Endothelial cell of umbilical vein (primary cell): ENCODE measurements around the gene DGKD. TPM values are rescaled to one million over a fixed set of nuclear protein-coding genes. Genes with fewer than 3 reads are reported as not detected.

Experiments used
- BruUV-seq: library from RNA; stranded (reverse); fragments of 400-500 nt; replicated peaks from 2 replicates; lab custom pipeline; 2021; lab: Mats Ljungman, UMichigan
- CTCF ChIA-PET: fragments of 300-600, 350-600 bp; sonication (Branson Sonifier 250); formaldehyde crosslinking; loops from one replicate; lab custom pipeline; 2021; ENCODE audit warnings: antibody characterized with exemption, inconsistent platforms; lab: Charles Lee
- POLR2A ChIA-PET: fragments of 300-600, 350-600 bp; sonication (Branson Sonifier 250); formaldehyde crosslinking; loops from one replicate; lab custom pipeline; 2021; ENCODE audit warnings: antibody characterized with exemption, inconsistent platforms; lab: Charles Lee
- DNase-seq: peaks from one replicate; pipeline ENCODE4 v3.0.0-alpha.2; 2011; ENCODE audit warnings: low read depth, low spot score
- FAIRE-seq: peaks from 2 replicates; lab custom pipeline; 2011; peaks lifted over from hg19 to GRCh38; lab: Jason Lieb, UNC
- H2AFZ ChIP-seq: 2 replicates; pipeline ENCODE4 v1.6.0; 2012; ENCODE audit warnings: low read depth, low read length, control low read depth, inconsistent platforms
- H3K27ac ChIP-seq: 2 replicates; pipeline ENCODE4 v1.5.1; 2011; ENCODE audit warnings: low read depth, mild to moderate bottlenecking, control low read depth, low read length, moderate library complexity; ENCODE audit not compliant: insufficient read depth
- H3K27me3 ChIP-seq, 2 experiments: 2 replicates each; pipeline versions ENCODE4 v1.6.0 to v1.6.1; 2011; ENCODE audit warnings: low read length in 2 of 2, mixed read lengths in 1 of 2; ENCODE audit not compliant: control insufficient read depth in 2 of 2, insufficient read depth in 2 of 2
- H3K36me3 ChIP-seq, 2 experiments: 2 replicates in 1 of 2; 3 replicates in 1 of 2; pipeline ENCODE4 v1.5.1; 2011; ENCODE audit warnings: low read length in 2 of 2, mild to moderate bottlenecking in 1 of 2, moderate library complexity in 1 of 2; ENCODE audit not compliant: control insufficient read depth in 2 of 2, insufficient read depth in 2 of 2; ENCODE audit errors: extremely low read depth in 1 of 2
- H3K4me1 ChIP-seq: 3 replicates; pipeline ENCODE4 v1.5.1; 2011; ENCODE audit warnings: mild to moderate bottlenecking, low read length; ENCODE audit not compliant: control insufficient read depth, insufficient read depth; ENCODE audit errors: extremely low read depth
- H3K4me2 ChIP-seq: 2 replicates; pipeline ENCODE4 v1.6.1; 2011; ENCODE audit warnings: low read length, control low read depth, mixed read lengths; ENCODE audit not compliant: insufficient read depth
- H3K4me3 ChIP-seq, 3 experiments: fragments of 200-600 bp in 1 of 3; sonication (generic), shearing (Covaris generic) in 1 of 3; replicated peaks in 1 of 3; 2 replicates each; pipeline ENCODE4 v1.5.1; 2011 to 2016; ENCODE audit warnings: control low read depth in 3 of 3, low read length in 3 of 3, mild to moderate bottlenecking in 2 of 3, inconsistent platforms in 1 of 3, low read depth in 1 of 3, moderate library complexity in 1 of 3; ENCODE audit not compliant: insufficient read depth in 1 of 3
- H3K79me2 ChIP-seq: 2 replicates; pipeline ENCODE4 v1.6.0; 2012; ENCODE audit warnings: low read length, inconsistent platforms; ENCODE audit not compliant: control insufficient read depth, insufficient read depth
- H3K9ac ChIP-seq: replicated peaks from 2 replicates; pipeline ENCODE3; 2011; ENCODE audit warnings: low read length, control low read depth; ENCODE audit not compliant: insufficient read depth; ENCODE audit errors: extremely low read depth
- H3K9me1 ChIP-seq: replicated peaks from 3 replicates; pipeline ENCODE4 v1.6.0; 2011; ENCODE audit warnings: mild to moderate bottlenecking, low read length; ENCODE audit not compliant: control insufficient read depth, insufficient read depth; ENCODE audit errors: extremely low read depth
- H3K9me3 ChIP-seq: replicated peaks from 2 replicates; pipeline ENCODE4 v1.5.1; 2012; ENCODE audit warnings: low read length, inconsistent platforms; ENCODE audit not compliant: control insufficient read depth, insufficient read depth
- H4K20me1 ChIP-seq: replicated peaks from 2 replicates; pipeline ENCODE3; 2011; ENCODE audit warnings: mild to moderate bottlenecking, low read length; ENCODE audit not compliant: control insufficient read depth, insufficient read depth; ENCODE audit errors: extremely low read depth
- EZH2 ChIP-seq: IDR thresholded peaks from 2 replicates; pipeline ENCODE4 v1.6.1; 2012; ENCODE audit warnings: borderline replicate concordance, low read depth, mild to moderate bottlenecking, moderate library complexity, low read length, inconsistent platforms; ENCODE audit not compliant: severe bottlenecking
- FOS ChIP-seq: IDR thresholded peaks from 2 replicates; pipeline ENCODE4 v1.6.1; 2011; ENCODE audit warnings: mild to moderate bottlenecking, low read length, moderate library complexity, borderline replicate concordance; ENCODE audit not compliant: insufficient read depth
- GATA2 ChIP-seq: IDR thresholded peaks from 2 replicates; pipeline ENCODE4 v1.7.0; 2011; ENCODE audit warnings: low read depth, mild to moderate bottlenecking, moderate library complexity, mixed read lengths, low read length; ENCODE audit not compliant: insufficient read length, insufficient read depth
- JUN ChIP-seq: IDR thresholded peaks from 2 replicates; pipeline ENCODE4 v1.6.1; 2011; ENCODE audit warnings: borderline replicate concordance, low read depth; ENCODE audit not compliant: insufficient read length, insufficient read depth
- MYC ChIP-seq: IDR thresholded peaks from one replicate; pipeline ENCODE4 v1.6.1; 2011; ENCODE audit warnings: mild to moderate bottlenecking, low read depth, low read length
- POLR2A ChIP-seq: IDR thresholded peaks from 2 replicates; pipeline ENCODE4 v1.6.1; 2012; ENCODE audit warnings: low read depth, mild to moderate bottlenecking, control low read depth, low read length
- POLR2AphosphoS5 ChIP-seq: IDR thresholded peaks from 2 replicates; pipeline ENCODE4 v1.6.1; 2012; ENCODE audit warnings: low read depth, mild to moderate bottlenecking, control low read depth, low read length, moderate library complexity; ENCODE audit not compliant: insufficient read depth
- dilution Hi-C: fragments of 300-500 bp; cut with MboI; formaldehyde crosslinking; loops from one replicate; pipeline ENCODE4 v1.15.0; 2019; ENCODE audit warnings: low sequenced_read_pairs; ENCODE audit not compliant: extremely low pct_ligation_motif_present
- intact Hi-C: fragments of 100-400 bp; cut with micrococcal nuclease; formaldehyde crosslinking; loops from one replicate; pipeline ENCODE4 v1.10.0; 2022
- polyA plus RNA-seq, 4 experiments: library from polyadenylated mRNA; depleted of rRNA in 3 of 4; stranded (reverse) in 3 of 4; unstranded in 1 of 4; fragments of >200 nt; gene quantifications; 2 replicates each; pipeline versions ENCODE4 v1.2.1 to v1.2.3, GENCODE V29; 2011 to 2012; ENCODE audit warnings: missing spikeins in 1 of 4
- total RNA-seq: library from RNA; stranded (reverse); gene quantifications from 2 replicates; pipeline ENCODE4 v1.2.3, GENCODE V29; 2021
- TF ChIP-seq, protein P1 (sequence below), 2 donors: IDR thresholded peaks; 1 replicate in 1 of 2; 2 replicates in 1 of 2; pipeline ENCODE4 v1.5.1; 2011; ENCODE audit warnings: low read length in 2 of 2, mild to moderate bottlenecking in 2 of 2, moderate library complexity in 2 of 2, control low read depth in 1 of 2, inconsistent platforms in 1 of 2, low read depth in 1 of 2; ENCODE audit not compliant: insufficient read depth in 1 of 2; ENCODE audit errors: extremely low read depth in 1 of 2
- TF ChIP-seq, protein P2 (sequence below): IDR thresholded peaks from 2 replicates; pipeline ENCODE4 v1.6.1; 2011; ENCODE audit not compliant: insufficient read depth, insufficient read length

Gene DGKD
- total and polyA plus RNA-seq, 2 donors (not counting 3 experiments of a cell fraction or from before 2014, with no cell fraction given) = 10.8 to 36.6 TPM

DNA sequence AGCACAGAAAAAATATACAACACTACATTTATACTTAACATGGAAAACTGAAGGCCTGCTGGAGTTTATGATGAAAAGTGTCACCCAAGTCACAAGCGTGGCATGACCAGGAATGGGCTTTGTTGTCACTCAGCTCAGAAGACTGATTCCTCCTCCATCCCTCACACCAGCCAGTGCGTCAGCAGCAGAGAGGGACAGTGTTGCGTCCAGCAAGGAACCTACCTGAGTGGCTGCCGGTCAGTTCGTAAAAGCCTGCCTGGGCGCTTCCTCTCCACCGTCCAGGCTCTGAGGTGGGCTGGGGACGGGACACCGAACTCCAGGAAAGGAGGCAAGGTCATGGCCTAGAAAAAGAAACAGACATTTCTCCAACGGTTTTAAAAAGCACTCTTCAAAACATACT lies 134.8 kb downstream of the DGKD start:
- Histone ChIP-seq H3K9me3 (no peaks in the 10 kb centered on the region), H4K20me1 (no peaks in the 10 kb centered on the region), H3K9me1 (no peaks in the 10 kb centered on the region), H3K27ac (no peak overlapping the region), H3K4me3 (no peak overlapping the region), H3K4me2 (no peak overlapping the region), H3K4me1 (peaks cover 28% of the 10 kb centered on the region), H3K79me2 (no peaks in the 10 kb centered on the region), H3K27me3 (no peaks in the 10 kb centered on the region), H3K36me3 (peaks cover 0 to 3% of the 10 kb centered on the region in 2 experiments), H3K9ac (no peak overlapping the region), H2AFZ (no peak overlapping the region)
- intact Hi-C loops (loop anchor here (5.0 kb wide), 2 partner anchors 363 to 483 kb away; partner anchors contain the start of gene HJURP), dilution Hi-C loops (no loop called here)
- BruUV-seq = no TSS peak
- TF ChIP-seq MYC (no peak), JUN (no peak), FOS (no peak), POLR2A (no peak), POLR2AphosphoS5 (no peak), EZH2 (no peak), GATA2 (no peak)
- TF ChIP-seq, protein P1, sequence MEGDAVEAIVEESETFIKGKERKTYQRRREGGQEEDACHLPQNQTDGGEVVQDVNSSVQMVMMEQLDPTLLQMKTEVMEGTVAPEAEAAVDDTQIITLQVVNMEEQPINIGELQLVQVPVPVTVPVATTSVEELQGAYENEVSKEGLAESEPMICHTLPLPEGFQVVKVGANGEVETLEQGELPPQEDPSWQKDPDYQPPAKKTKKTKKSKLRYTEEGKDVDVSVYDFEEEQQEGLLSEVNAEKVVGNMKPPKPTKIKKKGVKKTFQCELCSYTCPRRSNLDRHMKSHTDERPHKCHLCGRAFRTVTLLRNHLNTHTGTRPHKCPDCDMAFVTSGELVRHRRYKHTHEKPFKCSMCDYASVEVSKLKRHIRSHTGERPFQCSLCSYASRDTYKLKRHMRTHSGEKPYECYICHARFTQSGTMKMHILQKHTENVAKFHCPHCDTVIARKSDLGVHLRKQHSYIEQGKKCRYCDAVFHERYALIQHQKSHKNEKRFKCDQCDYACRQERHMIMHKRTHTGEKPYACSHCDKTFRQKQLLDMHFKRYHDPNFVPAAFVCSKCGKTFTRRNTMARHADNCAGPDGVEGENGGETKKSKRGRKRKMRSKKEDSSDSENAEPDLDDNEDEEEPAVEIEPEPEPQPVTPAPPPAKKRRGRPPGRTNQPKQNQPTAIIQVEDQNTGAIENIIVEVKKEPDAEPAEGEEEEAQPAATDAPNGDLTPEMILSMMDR (IDR thresholded peaks at IDR 0.05; ENCODE audit: extremely low read depth in 1 of 2, insufficient read depth in 1 of 2, low read depth in 1 of 2, low read length in 2 of 2) = no peak
- TF ChIP-seq, protein P2, sequence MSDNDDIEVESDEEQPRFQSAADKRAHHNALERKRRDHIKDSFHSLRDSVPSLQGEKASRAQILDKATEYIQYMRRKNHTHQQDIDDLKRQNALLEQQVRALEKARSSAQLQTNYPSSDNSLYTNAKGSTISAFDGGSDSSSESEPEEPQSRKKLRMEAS = no peak
- FAIRE-seq (no peak), DNase-seq (no peak)
- POLR2A ChIA-PET = no interaction called here
- CTCF ChIA-PET = no interaction called here
